ENCODE data around the gene HAUS1.
"Not testable (repeated sequence)": the region's sequence is repeated elsewhere in the genome, so short reads cannot be mapped to it uniquely, and the experiment has no call there.

The HAUS1 gene

DNA sequence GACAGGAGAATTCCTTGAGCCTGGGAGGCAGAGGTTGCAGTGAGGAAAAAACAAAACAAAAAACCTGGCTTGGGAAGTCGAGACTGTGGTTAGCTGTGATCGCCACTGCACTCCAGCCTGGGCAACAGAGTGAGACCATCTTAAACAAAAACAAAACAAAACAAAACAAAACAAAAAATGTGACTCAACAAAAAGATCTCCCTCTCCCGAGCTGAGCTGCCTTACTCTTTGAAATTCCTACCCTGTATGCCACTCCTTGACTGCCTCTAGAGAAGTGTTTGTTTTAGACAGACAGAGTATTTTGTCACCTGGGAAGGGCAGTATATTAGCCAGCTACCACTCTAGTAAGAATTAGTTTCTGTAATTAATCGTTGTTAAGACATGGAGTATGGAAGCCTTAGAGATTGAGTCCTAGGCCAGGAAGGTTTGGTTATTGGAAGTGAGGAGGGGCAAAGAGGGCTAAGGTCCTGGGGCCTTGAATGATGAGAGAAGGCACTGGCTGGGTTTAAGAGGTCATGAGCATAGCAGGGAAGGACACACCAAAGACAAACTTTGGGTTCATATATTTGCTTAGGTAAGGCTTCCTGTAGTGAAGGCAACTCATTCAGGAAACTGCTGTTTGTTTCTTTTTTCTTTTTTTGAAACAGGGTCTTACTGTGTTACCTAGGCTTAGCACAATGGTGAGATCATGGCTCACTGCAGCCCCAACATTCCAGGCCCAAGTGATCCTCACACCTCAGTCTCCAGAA, 56.0 kb downstream of the HAUS1 start:
- no peak for DNase-seq

DNA sequence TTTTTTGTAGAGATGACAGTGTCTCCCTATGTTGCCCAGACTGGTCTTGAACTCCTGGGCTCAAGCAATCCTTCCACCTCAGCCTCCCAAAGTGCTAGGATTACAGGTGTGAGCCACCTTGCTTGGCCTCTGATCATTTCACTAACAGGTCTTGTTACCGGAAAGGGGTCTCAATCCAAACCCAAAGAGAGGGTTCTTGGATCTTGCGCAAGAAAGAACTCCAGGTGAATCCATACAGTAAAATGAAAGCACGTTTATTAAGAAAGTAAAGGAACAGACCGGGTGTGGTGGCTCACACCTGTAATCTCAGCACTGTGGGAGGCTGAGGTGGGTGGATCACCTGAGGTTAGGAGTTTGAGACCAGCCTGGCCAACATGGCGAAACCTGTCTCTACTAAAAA, 56.7 kb downstream of the HAUS1 start:
- not testable (repeated sequence) for DNase-seq

DNA sequence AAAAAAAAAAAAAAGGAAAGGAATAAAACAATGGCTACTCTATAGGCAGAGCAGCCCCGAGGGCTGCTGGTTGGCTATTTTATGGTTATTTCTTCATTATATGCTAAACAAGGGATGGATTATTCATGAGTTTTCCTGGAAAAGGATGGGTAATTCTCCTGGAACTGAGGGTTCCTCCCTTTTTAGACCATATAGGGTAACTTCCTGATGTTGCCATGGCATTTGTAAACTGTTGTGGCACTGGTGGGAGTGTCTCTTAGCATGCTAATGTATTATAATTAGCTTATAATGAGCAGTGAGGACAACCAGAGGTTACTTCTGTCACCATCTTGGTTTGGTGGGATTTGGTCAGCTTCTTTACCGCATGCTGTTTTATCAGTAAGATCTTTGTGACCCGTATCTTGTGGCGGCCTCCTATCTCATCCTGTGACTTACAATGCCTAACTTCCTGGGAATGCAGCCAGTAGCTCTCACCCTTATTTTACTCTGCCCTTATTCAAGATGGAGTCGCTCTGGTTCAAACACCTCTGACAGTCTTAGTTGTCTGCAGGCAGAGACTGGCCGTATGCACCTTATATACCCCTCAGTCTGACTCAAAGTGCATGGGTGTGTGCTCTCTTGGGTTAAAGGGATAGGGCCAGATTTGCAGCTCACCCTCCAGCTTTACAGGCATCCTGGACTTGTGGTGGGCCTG, 57.7 kb downstream of the HAUS1 start:
- no peak for DNase-seq

DNA sequence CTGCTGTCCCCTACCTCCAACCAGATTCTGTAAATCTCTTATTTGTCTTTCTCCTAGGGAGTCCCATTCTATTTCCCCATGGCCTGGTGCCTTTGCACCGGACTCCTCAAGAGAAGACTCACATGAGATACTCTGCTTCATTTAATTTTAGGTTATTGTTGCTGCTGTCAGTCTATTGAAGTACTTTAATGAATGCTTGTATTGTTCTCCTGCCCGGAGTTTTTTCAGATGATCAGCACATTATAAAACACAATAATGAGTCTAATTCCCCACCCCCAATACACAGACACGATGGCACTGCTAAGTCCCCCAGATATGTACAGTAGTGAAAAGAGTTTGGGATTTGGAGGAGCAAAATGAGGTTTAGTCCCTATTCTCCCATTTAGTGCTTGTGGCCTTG, 58.9 kb downstream of the HAUS1 start:
- DNase-seq, result no peak

DNA sequence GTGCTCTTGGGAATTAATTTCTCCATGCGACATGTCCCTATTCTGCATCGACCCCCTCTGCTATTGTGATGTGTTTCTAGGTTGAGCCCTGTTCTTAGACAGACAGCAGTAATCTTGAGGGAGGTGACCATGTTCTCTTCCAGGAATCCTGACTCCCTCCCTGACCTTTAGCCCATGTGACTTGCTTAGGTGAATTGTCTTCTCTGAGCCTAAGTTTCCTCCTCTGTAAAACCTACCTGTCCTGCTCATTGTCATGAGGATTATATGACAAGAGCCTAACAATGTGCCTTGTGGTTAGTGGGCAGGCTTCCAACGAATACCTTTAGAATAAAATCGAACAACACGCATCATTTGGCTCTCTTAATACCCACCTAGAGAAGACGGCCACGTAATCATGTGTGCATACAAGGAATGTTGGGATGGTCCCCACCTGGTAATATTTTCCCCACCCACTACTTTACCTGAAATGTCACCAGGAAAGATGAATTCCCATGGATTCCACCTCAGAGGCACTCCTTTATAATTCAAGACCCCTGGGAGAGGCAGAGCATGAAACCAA, 59.8 kb downstream of the HAUS1 start:
- DNase-seq, result no peak

DNA sequence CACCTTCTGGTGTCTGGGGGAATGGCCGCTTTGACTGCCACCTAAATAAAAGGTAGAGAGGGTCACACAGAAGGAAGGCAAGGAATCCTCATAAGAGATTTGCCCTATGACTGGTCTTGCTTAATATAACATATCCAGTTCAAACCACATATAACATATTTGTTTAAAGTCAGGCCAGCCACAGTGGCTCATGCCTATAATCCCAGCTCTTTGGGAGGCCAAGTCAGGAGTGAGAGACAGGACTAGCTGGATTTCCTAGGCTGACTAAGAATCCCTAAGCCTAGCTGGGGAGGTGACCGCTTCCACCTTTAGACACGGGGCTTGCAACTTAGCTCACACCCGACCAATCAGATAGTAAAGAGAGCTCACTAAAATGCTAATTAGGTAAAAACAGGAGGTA, 60.3 kb downstream of the HAUS1 start:
- not testable (repeated sequence) for DNase-seq

DNA sequence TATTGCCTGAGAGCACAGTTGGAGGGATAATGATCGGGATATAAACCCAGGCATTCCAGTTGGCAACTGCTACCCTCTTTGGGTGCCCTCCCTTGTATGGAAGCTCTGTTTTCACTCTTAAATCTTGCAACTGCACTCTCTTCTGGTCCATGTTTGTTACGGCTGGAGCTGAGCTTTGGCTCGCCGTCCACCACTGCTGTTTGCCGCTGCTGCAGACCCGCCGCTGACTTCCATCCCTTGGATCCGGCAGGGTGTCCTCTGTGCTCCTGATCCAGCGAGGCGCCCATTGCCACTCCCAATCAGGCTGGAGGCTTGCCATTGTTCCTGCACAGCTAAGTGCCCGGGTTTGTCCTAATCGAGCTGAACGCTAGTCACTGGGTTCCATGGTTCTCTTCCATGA, 60.7 kb downstream of the HAUS1 start:
- DNase-seq, result no peak

DNA sequence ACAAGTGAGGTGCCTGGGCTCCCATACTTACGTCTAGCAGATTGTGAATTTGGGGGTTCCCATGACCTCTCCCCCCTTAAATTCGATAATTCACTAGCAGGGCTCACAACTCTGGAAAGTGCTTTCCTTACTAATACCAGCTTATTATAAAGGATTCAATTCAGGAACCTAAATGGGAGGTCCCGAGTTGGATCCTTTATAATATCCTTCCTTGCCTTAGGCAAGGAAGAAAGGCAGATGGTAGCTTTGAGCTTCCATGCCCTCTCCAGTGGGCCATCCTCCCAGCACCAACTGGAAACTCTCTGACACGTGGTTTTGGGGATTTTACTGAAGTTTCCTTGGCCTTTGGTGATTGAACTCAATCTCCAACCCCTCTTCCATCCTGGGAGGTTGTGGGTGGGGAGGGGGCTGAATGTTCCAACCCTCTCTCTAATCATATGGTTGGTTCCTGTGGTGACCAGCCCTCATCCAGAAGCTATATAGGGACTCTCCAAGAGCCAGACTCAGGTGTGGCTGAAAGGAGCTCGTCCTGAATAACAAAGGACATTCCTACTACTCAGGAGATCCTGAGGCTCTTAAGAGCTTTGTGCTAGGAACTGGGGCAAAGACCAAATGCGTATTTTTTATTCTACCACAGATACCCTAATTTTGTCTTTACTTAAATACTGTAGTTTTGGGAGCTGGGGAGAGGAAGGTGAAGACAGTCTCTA, 62.2 kb downstream of the HAUS1 start:
- DNase-seq, result no peak

DNA sequence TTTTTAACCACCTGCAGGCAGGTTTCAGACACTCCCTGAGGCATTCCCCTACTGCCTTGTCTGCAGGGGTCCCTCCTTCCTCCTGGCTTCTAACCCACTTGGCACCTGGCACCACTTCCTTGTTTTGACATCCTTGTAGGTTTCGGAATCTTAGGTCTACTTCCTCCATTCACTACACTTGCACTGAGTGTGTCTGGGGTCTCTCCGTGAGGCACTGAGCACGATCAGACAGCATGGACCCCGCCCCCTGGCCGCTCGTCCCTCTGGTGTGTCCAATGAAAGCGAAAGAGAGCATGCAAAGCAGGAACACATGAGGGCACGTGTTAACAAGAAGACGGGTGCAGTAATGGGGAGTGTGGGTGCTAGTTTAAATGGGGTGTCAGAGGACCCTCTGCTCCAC, 63.8 kb downstream of the HAUS1 start:
- no peak for DNase-seq

DNA sequence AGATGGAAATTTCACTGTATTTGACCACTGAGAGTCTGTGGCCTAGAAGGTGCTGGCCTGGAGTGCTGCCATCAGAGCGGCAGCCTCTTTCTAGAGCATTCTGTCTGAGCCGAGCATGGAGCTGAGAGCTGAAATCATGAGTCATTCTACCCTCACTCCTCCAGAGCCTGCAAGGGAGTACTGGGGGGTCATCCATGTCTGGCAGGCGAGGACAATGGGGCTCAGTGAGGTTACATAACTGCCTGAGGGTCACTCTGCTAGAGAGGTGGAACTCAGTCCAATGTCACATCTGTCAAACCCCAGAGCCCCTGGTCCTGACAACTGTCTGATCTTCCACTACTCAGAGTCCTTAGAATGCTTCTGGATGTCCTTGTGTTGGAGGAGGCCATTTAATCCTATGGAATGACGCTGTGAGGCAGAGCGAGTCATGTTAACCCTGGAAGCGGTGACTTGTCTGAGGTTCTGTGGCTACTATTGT, 65.3 kb downstream of the HAUS1 start:
- no peak for DNase-seq

DNA sequence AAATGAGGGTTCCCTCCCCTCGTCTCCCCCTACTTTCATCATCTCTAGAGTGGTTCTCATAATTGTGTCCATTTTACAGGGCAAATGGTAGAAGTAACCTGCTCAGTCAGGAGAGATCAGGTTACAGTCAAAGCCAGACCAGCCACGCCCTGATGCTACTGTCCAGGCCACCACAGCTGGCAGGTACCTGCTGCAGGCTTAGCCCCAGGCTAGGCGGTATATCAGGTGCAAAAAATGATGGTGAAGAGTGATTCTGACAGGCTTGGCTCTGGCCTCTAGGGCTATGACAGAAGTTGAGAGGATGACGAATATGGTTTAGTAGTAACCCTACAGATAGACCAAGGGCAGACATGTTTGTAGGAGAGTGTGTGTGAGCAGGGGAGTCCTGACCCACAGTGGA, 67.1 kb downstream of the HAUS1 start:
- no peak for DNase-seq

DNA sequence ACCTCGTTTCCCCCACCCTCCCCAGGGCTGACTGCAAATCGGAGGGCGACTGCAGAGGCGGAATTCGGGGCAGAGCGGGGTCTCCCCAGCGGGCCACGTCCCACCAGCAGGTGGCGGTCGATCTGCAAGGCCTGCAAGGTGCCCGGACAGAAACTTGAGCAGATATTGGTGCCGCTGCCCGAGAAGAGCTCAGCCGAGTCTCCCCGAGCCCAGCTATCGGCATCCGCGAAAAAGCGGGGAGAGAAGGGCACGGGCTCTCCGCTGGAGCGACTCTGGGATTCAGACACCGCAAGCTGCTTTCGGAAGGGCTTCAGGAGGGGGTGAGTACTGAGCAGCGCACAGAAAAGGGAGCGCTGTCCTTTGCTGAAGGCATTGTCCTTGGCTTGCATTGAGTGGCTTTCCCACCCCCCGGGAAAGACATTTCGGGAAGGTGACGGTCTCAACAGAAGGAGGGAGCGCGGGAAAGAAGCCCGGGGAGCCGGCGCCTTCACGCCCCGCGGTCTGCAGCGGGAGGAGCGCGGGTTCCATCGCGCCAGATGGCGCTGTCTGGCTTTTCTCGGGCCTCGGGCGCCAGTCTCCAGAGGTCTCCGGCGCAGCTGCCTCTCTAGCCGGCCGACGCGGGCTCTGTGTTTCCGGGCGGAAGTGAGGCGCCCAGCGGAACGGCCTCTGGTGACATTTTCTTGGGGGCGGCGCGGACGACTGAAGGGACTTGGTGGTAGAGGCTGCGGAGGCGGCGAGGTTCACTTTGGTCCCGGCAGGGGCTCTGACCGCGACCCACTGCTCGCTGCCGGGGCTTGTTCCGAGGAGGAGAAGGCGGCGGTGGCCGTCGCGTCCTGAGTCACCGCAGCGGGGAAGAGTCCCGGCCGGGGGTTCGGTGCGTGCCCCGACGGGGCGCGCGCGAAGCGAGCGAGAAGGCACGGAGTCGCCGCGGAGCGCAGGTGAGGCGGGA, 69.5 kb downstream of the HAUS1 start:
- peak; percentile 96 for DNase-seq

DNA sequence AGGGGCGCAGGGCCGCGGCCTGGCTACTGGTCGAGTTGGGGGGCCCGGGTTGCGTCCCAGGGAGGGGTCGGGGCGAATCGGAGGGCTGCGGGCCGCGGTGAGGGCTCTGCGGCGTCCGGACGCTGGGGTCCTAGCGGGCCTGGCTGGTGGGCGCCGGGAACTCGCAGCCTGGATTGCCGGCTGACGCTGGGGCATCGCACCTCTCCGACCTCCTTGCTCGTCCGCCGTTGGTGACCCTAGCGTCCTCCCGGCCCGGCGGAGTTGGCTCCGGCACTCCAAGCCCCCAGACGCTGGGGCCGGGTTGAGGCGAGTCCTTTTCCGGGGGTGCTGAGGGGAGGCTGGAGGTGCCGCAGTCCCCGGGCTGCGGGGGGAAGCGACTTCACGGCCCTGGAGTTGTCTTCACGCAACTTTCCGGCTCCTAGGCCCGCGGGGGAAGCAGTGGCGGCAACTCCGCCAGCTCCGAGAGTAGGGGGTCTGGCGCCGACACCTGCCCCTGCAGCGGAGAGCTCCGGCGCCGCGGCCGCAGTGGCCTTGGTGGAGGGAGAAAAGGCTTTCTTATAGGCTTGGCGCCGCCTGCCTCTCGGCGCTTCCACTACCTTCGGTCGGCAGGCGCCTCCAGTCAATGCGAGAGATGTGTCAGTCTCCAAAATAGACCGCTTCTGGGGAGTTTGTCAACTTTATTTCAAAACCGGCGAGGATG, 70.3 kb downstream of the HAUS1 start:
- DNase-seq, result peak; percentile 46

DNA sequence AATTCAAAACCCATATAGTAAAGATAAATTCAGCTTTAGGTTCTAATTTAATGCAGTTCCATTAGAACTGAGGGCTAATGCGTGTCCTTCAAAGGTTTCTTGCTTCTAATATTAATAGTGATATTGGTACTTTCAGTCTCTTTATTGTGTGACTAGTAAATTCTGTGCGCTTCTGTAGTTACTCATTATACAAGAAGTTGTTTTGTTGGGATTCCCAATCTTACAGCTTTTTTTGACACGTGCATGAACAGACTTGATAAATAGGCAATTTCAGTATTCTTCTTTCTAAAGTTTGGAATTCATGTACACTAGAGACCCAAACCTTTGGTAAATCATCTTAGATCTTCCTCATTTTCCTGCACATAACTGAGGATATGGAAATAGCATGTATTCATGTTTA, 71.8 kb downstream of the HAUS1 start:
- no peak for DNase-seq
